NK-92 treated with Interleukin-12 subunit alpha and Interleukin-12 subunit beta, amount 100 ng/mL, for 24 hours (cell line): ENCODE data around the gene ERBB4.

Source experiments
- DNase-seq: peaks from one replicate; lab custom pipeline; 2025; lab: John Stamatoyannopoulos, UW

ERBB4 gene

GRCh38 chr2:212005085-212005671 is 533.4 kb downstream of the ERBB4 start:
- peak; percentile 6 for DNase-seq

GRCh38 chr2:212001325-212001724 is 537.3 kb downstream of the ERBB4 start:
- no peak for DNase-seq

- no peak for DNase-seq
Observed at GRCh38 chr2:211996857-211997256, 541.7 kb downstream of the ERBB4 start.

- no peak for DNase-seq
Observed at GRCh38 chr2:211994806-211995205, 543.8 kb downstream of the ERBB4 start.

- no peak for DNase-seq
Observed at GRCh38 chr2:211990335-211990734, 548.3 kb downstream of the ERBB4 start.

- no peak for DNase-seq
Observed at GRCh38 chr2:211986313-211986712, 552.3 kb downstream of the ERBB4 start.

GRCh38 chr2:211985393-211985792 is 553.2 kb downstream of the ERBB4 start:
- DNase-seq: no peak

GRCh38 chr2:211982162-211982561 is 556.4 kb downstream of the ERBB4 start:
- no peak for DNase-seq

GRCh38 chr2:211981451-211981850 is 557.2 kb downstream of the ERBB4 start:
- DNase-seq: no peak

GRCh38 chr2:211976076-211976475 is 562.5 kb downstream of the ERBB4 start:
- no peak for DNase-seq

GRCh38 chr2:211967234-211967633 is 571.4 kb downstream of the ERBB4 start:
- no peak for DNase-seq

GRCh38 chr2:211963969-211964368 is 574.6 kb downstream of the ERBB4 start:
- DNase-seq: no peak

GRCh38 chr2:211957799-211958198 is 580.8 kb downstream of the ERBB4 start:
- DNase-seq: no peak

GRCh38 chr2:211955648-211956047 is 583.0 kb downstream of the ERBB4 start:
- no peak for DNase-seq

- DNase-seq: no peak
Observed at GRCh38 chr2:211948932-211949331, 589.7 kb downstream of the ERBB4 start.

GRCh38 chr2:211946960-211947359 is 591.6 kb downstream of the ERBB4 start:
- no peak for DNase-seq

GRCh38 chr2:211944572-211944971 is 594.0 kb downstream of the ERBB4 start:
- no peak for DNase-seq

- DNase-seq: no peak
Observed at GRCh38 chr2:211942153-211942552, 596.4 kb downstream of the ERBB4 start.

- no peak for DNase-seq
Observed at GRCh38 chr2:211941216-211941747, 597.3 kb downstream of the ERBB4 start.

- no peak for DNase-seq
Observed at GRCh38 chr2:211939177-211939576, 599.4 kb downstream of the ERBB4 start.

- no peak for DNase-seq
Observed at GRCh38 chr2:211934811-211935210, 603.8 kb downstream of the ERBB4 start.

GRCh38 chr2:211931314-211931713 is 607.3 kb downstream of the ERBB4 start:
- no peak for DNase-seq

GRCh38 chr2:211930331-211930730 is 608.3 kb downstream of the ERBB4 start:
- peak; percentile 28 for DNase-seq

- DNase-seq: no peak
Observed at GRCh38 chr2:211928201-211928600, 610.4 kb downstream of the ERBB4 start.
